HL-60 (cell line): ENCODE results near the gene JMJD1C.

Experiments used
- DNase-seq, 2 experiments: peaks; one replicate each; pipeline ENCODE4 v3.0.0-alpha.2; 2010 to 2020; ENCODE audit warnings: low read depth in 1 of 2, low spot score in 1 of 2
- H3K27ac ChIP-seq: fragments of 250-450 bp; sonication (Bioruptor Pico); replicated peaks from 2 replicates; pipeline ENCODE4 v1.5.1; 2020; ENCODE audit warnings: mild to moderate bottlenecking, moderate library complexity
- H3K27me3 ChIP-seq: fragments of 250-450 bp; sonication (Bioruptor Pico); 2 replicates; pipeline ENCODE4 v1.5.1; 2021; ENCODE audit warnings: mild to moderate bottlenecking, moderate library complexity; ENCODE audit not compliant: insufficient read depth, poor library complexity, severe bottlenecking
- H3K4me3 ChIP-seq: replicated peaks from 2 replicates; pipeline ENCODE4 v1.5.1; 2011; ENCODE audit warnings: mild to moderate bottlenecking, control low read depth, low read length; ENCODE audit not compliant: insufficient read depth
- CTCF ChIP-seq: IDR thresholded peaks from one replicate; pipeline ENCODE4 v1.5.1; 2011; ENCODE audit warnings: low read length, control low read depth, inconsistent platforms; ENCODE audit not compliant: insufficient read depth
- GABPA ChIP-seq: IDR thresholded peaks from 2 replicates; pipeline ENCODE4 v1.6.1; 2012; ENCODE audit warnings: low read depth
- POLR2AphosphoS5 ChIP-seq: IDR thresholded peaks from 2 replicates; pipeline ENCODE4 v1.6.1; 2012; ENCODE audit warnings: low read depth
- REST ChIP-seq: IDR thresholded peaks from 2 replicates; pipeline ENCODE4 v1.6.1; 2012; ENCODE audit warnings: low read depth; ENCODE audit not compliant: insufficient replicate concordance
- SPI1 ChIP-seq: IDR thresholded peaks from 2 replicates; pipeline ENCODE4 v1.6.1; 2012; ENCODE audit warnings: low read depth, mild to moderate bottlenecking, borderline replicate concordance

Gene JMJD1C

GRCh38 chr10:63468947-63469346 lies 3.2 kb upstream of the JMJD1C start:
- H3K27ac ChIP-seq = no peak overlapping the region
- H3K4me3 ChIP-seq = no peak overlapping the region
- no peaks in the 10 kb centered on the region for H3K27me3 ChIP-seq
- TF ChIP-seq POLR2AphosphoS5 (no peak), CTCF (no peak), GABPA (no peak), REST (no peak), SPI1 (no peak)
- no peak for DNase-seq

GRCh38 chr10:63467841-63468240 lies 2.1 kb upstream of the JMJD1C start:
- no peaks in the 10 kb centered on the region for H3K27me3 ChIP-seq
- H3K27ac ChIP-seq = no peak overlapping the region
- TF ChIP-seq REST (no peak), POLR2AphosphoS5 (no peak), GABPA (no peak), SPI1 (no peak), CTCF (no peak)
- no peak overlapping the region for H3K4me3 ChIP-seq
- DNase-seq = no peak

GRCh38 chr10:63466144-63466935 lies 563 bp upstream of the JMJD1C start:
- peak overlapping the region; percentile 79 for H3K27ac ChIP-seq
- TF ChIP-seq CTCF = no peak
- no peaks in the 10 kb centered on the region for H3K27me3 ChIP-seq
- DNase-seq = peak in 1 of 2 experiments; percentile 39
- peak overlapping the region; percentile 91 for H3K4me3 ChIP-seq
